DMS153 (cell line): ENCODE data around the gene COX14.

Experiments
- DNase-seq: peaks from one replicate; lab custom pipeline; 2025; lab: John Stamatoyannopoulos, UW

The COX14 gene

GRCh38 chr12:50084775-50085614, 27.0 kb upstream of the COX14 start, which contains the start of gene SMARCD1:
Gene SMARCD1, plus strand, starts transcription at chr12:50085342. Its CDS starts 28 bp downstream, at chr12:50085370.
- DNase-seq = peak; percentile 90

- no peak for DNase-seq
Observed at GRCh38 chr12:50085615-50086072, 26.4 kb upstream of the COX14 start.

GRCh38 chr12:50086148-50086547, 25.9 kb upstream of the COX14 start:
- no peak for DNase-seq

GRCh38 chr12:50087151-50087550, 24.9 kb upstream of the COX14 start:
- DNase-seq = no peak

GRCh38 chr12:50087995-50088394, 24.0 kb upstream of the COX14 start:
- no peak for DNase-seq

GRCh38 chr12:50088577-50089335, 23.3 kb upstream of the COX14 start:
- peak; percentile 45 for DNase-seq

- no peak for DNase-seq
Observed at GRCh38 chr12:50089730-50090129, 22.3 kb upstream of the COX14 start.

- no peak for DNase-seq
Observed at GRCh38 chr12:50090391-50090790, 21.6 kb upstream of the COX14 start.

- no peak for DNase-seq
Observed at GRCh38 chr12:50097952-50098351, 14.1 kb upstream of the COX14 start.

- no peak for DNase-seq
Observed at GRCh38 chr12:50099302-50100008, 12.6 kb upstream of the COX14 start.

- no peak for DNase-seq
Observed at GRCh38 chr12:50100561-50100960, 11.5 kb upstream of the COX14 start.

GRCh38 chr12:50101663-50102062, 10.4 kb upstream of the COX14 start:
- no peak for DNase-seq

- no peak for DNase-seq
Observed at GRCh38 chr12:50102131-50102531, 9.9 kb upstream of the COX14 start.

- DNase-seq = no peak
Observed at GRCh38 chr12:50102646-50103309, 9.3 kb upstream of the COX14 start.

- no peak for DNase-seq
Observed at GRCh38 chr12:50103351-50103750, 8.7 kb upstream of the COX14 start.

- peak; percentile 58 for DNase-seq
Observed at GRCh38 chr12:50103767-50104321, 8.2 kb upstream of the COX14 start, which contains the start of gene GPD1. Gene GPD1, plus strand, starts transcription at chr12:50104008. Its CDS starts 43 bp downstream, at chr12:50104051.

- no peak for DNase-seq
Observed at GRCh38 chr12:50104417-50105366, 7.3 kb upstream of the COX14 start.

GRCh38 chr12:50105913-50106450, 6.1 kb upstream of the COX14 start:
- DNase-seq = no peak

- DNase-seq = no peak
Observed at GRCh38 chr12:50106907-50107306, 5.1 kb upstream of the COX14 start.
